ENCODE results near the gene TARP.
A peak's percentile ranks its signal among the peaks of the same experiment; 100 is the strongest.
"Not testable (repeated sequence)": the region's sequence is repeated elsewhere in the genome, so short reads cannot be mapped to it uniquely, and the experiment has no call there.

Gene TARP

GRCh38 chr7:38259157-38259556 lies 14.3 kb downstream of the TARP start:
- not testable (repeated sequence) for DNase-seq

GRCh38 chr7:38257350-38257677 lies 16.1 kb downstream of the TARP start:
- DNase-seq: no peak

- DNase-seq: not testable (repeated sequence)
Observed at GRCh38 chr7:38249849-38250248, 23.6 kb downstream of the TARP start.

- no peak for DNase-seq
Observed at GRCh38 chr7:38248069-38248567, 25.3 kb downstream of the TARP start.

- no peak for DNase-seq
Observed at GRCh38 chr7:38245409-38245977, 27.9 kb downstream of the TARP start.

GRCh38 chr7:38244516-38244915 lies 28.9 kb downstream of the TARP start:
- no peak for DNase-seq

- not testable (repeated sequence) for DNase-seq
Observed at GRCh38 chr7:38243345-38243744, 30.1 kb downstream of the TARP start.

GRCh38 chr7:38242814-38243213 lies 30.6 kb downstream of the TARP start:
- no peak for DNase-seq

GRCh38 chr7:38241071-38241470 lies 32.4 kb downstream of the TARP start:
- no peak for DNase-seq

GRCh38 chr7:38239129-38239528 lies 34.3 kb downstream of the TARP start:
- DNase-seq: not testable (repeated sequence)

- DNase-seq: no peak
Observed at GRCh38 chr7:38235606-38236005, 37.8 kb downstream of the TARP start.

- not testable (repeated sequence) for DNase-seq
Observed at GRCh38 chr7:38234759-38235158, 38.7 kb downstream of the TARP start.

- DNase-seq: no peak
Observed at GRCh38 chr7:38232502-38233366, 40.7 kb downstream of the TARP start.

GRCh38 chr7:38229884-38230642 lies 43.4 kb downstream of the TARP start:
- DNase-seq: no peak

- no peak for DNase-seq
Observed at GRCh38 chr7:38229386-38229785, 44.0 kb downstream of the TARP start.

GRCh38 chr7:38224392-38224791 lies 49.0 kb downstream of the TARP start:
- DNase-seq: no peak

GRCh38 chr7:38223306-38223705 lies 50.1 kb downstream of the TARP start:
- no peak for DNase-seq

GRCh38 chr7:38222481-38223096 lies 50.8 kb downstream of the TARP start:
- DNase-seq: peak; percentile 56

GRCh38 chr7:38220452-38220851 lies 53.0 kb downstream of the TARP start:
- no peak for DNase-seq

GRCh38 chr7:38217672-38218071 lies 55.8 kb downstream of the TARP start:
- DNase-seq: no peak

- peak; percentile 83 for DNase-seq
Observed at GRCh38 chr7:38215735-38216670, 57.4 kb downstream of the TARP start.

- no peak for DNase-seq
Observed at GRCh38 chr7:38215115-38215514, 58.3 kb downstream of the TARP start.
